ENCODE measurements around the gene NUP210. TPM values are rescaled to one million over a fixed set of nuclear protein-coding genes. Genes with fewer than 3 reads are reported as not detected.
A peak's percentile ranks its signal among the peaks of the same experiment; 100 is the strongest.

Gene NUP210
- total RNA-seq, 2 experiments from 2014 or later: 148 TPM

DNA sequence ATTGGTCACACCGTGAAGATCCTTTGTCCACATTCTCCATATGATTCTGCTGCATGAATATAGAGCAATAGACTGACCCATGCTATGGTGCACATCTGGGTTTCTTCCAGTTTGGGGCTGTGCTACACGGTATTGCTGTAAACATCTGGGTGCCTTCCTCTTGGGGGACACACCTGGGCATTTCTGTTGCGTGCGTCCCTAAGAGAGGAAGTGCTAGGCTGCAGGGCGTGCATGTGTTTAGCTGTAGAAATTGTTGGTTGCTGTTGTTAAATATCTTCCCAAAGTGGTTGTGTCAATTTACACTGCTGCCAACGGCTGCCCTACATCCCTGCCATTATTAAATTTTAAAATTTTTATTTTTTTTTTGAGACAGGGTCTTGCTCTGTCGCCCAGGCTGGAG, 52.4 kb downstream of the NUP210 start:
- Mint-ChIP-seq H3K4me3 (no peak overlapping the region), H3K27ac (no peak overlapping the region), H3K27me3 (ENCODE audit: low read depth) (no peaks in the 10 kb centered on the region), H3K4me1 (ENCODE audit: low read depth) (no peaks in the 10 kb centered on the region), H3K9me3 (no peaks in the 10 kb centered on the region), H3K36me3 (ENCODE audit: low read depth) (peaks cover 52% of the 10 kb centered on the region)
- CTCF ChIA-PET: no interaction called here
- intact Hi-C loops (cut with micrococcal nuclease): no loop called here
- DNase-seq: no peak

DNA sequence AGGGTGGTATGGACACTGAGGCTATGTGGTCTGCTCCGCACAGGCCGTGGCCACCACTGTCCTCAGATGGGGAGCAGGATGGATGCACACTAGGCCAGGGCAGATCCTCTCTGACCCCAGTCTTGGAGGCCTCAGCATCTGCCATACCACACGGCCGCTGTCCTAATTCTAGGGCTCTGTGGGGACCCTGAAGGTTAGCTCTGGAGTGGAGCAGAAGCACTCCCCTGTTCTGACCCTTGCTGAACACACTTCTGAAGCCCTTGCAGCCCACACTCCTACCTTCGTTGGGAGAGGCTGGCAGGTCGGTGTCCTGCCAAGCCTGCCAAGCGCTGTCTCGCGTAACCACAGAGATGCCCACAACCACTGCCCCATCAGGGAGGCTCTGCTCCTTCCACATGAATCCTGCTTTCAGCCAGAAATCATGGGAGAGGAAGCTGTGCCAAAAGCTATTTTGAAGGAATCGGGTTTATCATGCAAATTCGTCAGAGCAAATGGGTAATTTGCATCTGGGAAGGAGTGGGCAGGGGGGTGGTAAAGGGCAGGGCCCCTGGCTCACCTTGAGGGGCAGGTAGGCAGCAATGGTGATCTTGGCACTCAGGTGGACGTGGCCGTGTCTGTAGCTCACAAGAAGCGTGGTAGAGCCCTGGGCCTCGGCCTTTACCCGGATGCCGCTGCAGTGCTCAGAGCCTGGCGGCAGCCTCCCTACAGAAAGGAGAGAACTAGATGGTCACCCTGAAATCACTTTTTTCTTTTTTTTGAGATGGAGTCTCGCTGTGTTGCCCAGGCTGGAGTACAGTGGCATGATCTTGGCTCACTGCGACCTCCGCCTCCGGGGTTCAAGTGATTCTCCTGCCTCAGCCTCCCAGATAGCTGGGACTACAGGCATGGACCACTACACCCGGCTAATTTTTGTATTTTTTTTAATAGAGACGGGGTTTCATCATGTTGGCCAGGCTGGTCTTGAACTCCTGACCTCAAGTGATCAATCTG, 54.4 kb downstream of the NUP210 start:
- no peaks in the 10 kb centered on the region for H3K27me3 Mint-ChIP-seq (ENCODE audit: low read depth)
- intact Hi-C loops (cut with micrococcal nuclease): no loop called here
- H3K4me3 Mint-ChIP-seq: no peak overlapping the region
- no peaks in the 10 kb centered on the region for H3K9me3 Mint-ChIP-seq
- peaks cover 51% of the 10 kb centered on the region for H3K36me3 Mint-ChIP-seq (ENCODE audit: low read depth)
- CTCF ChIA-PET: interaction anchor here (0.6 to 1.1 kb wide), 3 partner anchors 9 to 87 kb away, joined by 3 to 4 read pairs (median 4); no protein-coding TSS in a partner anchor
- no peaks in the 10 kb centered on the region for H3K4me1 Mint-ChIP-seq (ENCODE audit: low read depth)
- no peak overlapping the region for H3K27ac Mint-ChIP-seq
- DNase-seq: no peak

DNA sequence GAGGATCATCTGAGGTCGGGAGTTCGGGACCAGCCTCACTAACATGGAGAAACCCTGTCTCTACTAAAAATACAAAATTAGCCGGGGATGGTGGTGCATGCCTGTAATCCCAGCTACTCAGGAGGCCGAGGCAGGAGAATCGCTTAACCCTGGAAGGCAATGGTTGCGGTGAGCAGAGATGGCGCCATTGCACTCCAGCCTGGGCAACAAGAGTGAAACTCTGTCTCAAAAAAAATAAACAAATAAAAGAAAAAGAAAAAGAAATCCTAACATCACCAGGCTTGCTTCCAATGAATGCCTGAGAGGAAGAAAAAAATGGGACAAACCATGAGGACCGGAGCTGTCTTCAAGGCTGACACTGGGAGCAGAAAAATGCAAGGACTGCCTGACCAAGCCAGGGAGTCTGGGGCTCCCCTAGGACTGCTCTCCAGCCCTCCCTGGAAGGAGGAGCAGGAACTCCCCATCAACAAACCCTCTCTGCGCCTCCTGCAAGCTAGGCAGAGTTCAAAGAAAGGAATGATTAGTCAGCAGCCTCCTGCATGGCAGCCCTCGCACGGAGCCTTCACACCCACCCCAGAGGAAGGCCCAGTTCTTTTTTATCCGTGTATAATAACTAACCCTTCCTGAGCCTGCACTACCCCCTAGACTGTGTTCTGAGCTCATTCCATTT, 55.4 kb downstream of the NUP210 start:
- Mint-ChIP-seq H3K4me1 (ENCODE audit: low read depth) (no peaks in the 10 kb centered on the region), H3K27me3 (ENCODE audit: low read depth) (no peaks in the 10 kb centered on the region), H3K4me3 (no peak overlapping the region), H3K27ac (no peak overlapping the region), H3K9me3 (no peaks in the 10 kb centered on the region), H3K36me3 (ENCODE audit: low read depth) (peaks cover 47% of the 10 kb centered on the region)
- intact Hi-C loops (cut with micrococcal nuclease): no loop called here
- no peak for DNase-seq
- CTCF ChIA-PET: interaction anchor here (0.5 to 1.1 kb wide), 3 partner anchors 19 to 88 kb away, joined by 3 to 4 read pairs (median 3); no protein-coding TSS in a partner anchor

DNA sequence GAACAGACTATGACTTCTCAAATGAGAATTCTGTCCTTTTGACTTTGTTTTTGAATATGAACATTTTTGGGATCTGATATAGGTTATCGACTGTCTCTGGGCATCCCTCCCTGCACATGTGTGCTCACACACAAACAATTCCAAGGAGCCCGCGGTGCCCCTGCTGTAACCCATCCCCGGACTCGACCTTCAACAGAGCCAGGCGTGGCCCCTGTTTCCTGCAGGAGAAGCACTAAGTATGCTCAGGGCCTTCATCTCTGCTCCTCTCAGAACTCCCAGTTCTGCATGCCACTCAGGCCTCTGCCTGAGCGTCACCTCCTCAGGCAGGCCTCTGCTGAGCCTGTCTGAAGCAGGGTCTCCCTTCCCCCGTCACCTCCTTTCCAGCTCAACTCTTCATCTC, 57.6 kb downstream of the NUP210 start:
- intact Hi-C loops (cut with micrococcal nuclease): no loop called here
- Mint-ChIP-seq H3K27me3 (ENCODE audit: low read depth) (no peaks in the 10 kb centered on the region), H3K4me1 (ENCODE audit: low read depth) (no peaks in the 10 kb centered on the region), H3K27ac (no peak overlapping the region), H3K36me3 (ENCODE audit: low read depth) (peaks cover 46% of the 10 kb centered on the region), H3K9me3 (no peaks in the 10 kb centered on the region), H3K4me3 (no peak overlapping the region)
- CTCF ChIA-PET: interaction anchor here (1.0 kb wide), 1 partner anchor 18 kb away, joined by 3 read pairs; no protein-coding TSS in a partner anchor
- DNase-seq: no peak

DNA sequence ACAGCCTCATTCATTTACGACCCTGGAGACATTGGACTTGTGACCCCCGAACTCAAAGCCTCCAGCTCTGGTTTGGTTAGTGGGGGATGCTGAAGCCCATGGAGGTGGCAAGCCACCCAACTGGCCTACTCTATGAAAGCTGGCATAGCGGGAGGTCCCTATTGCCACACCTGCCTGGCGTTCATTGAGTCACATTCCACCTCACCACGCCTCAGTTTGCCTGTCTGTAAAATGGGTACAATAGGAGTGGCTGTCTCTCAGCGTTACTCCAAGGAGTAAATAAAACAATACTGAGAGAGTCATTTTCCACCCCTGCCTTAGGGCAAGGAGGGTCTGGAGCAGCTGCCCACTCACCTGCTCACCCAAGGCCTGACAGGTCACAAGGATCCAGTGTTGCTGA, 60.2 kb downstream of the NUP210 start:
- intact Hi-C loops (cut with micrococcal nuclease): no loop called here
- H3K4me3 Mint-ChIP-seq: no peak overlapping the region
- peaks cover 59% of the 10 kb centered on the region for H3K36me3 Mint-ChIP-seq (ENCODE audit: low read depth)
- H3K9me3 Mint-ChIP-seq: no peaks in the 10 kb centered on the region
- no peaks in the 10 kb centered on the region for H3K4me1 Mint-ChIP-seq (ENCODE audit: low read depth)
- DNase-seq: no peak
- no peak overlapping the region for H3K27ac Mint-ChIP-seq
- no peaks in the 10 kb centered on the region for H3K27me3 Mint-ChIP-seq (ENCODE audit: low read depth)
- CTCF ChIA-PET: interaction anchor here (1.0 kb wide), 1 partner anchor 93 kb away, joined by 4 read pairs; no protein-coding TSS in a partner anchor

- H3K27me3 Mint-ChIP-seq (ENCODE audit: low read depth): no peaks in the 10 kb centered on the region
- H3K36me3 Mint-ChIP-seq (ENCODE audit: low read depth): peaks cover 64% of the 10 kb centered on the region
- H3K9me3 Mint-ChIP-seq: no peaks in the 10 kb centered on the region
- H3K4me3 Mint-ChIP-seq: no peak overlapping the region
- no peak for DNase-seq
- no peak overlapping the region for H3K27ac Mint-ChIP-seq
- H3K4me1 Mint-ChIP-seq (ENCODE audit: low read depth): peaks cover 3% of the 10 kb centered on the region
- CTCF ChIA-PET: interaction anchor here (1.5 kb wide), 1 partner anchor 94 kb away, joined by 6 read pairs; no protein-coding TSS in a partner anchor
- intact Hi-C loops (cut with micrococcal nuclease): no loop called here
Observed at GRCh38 chr3:13358643-13359042, 61.5 kb downstream of the NUP210 start.

GRCh38 chr3:13358051-13358450, 62.1 kb downstream of the NUP210 start:
- no peak for DNase-seq
- Mint-ChIP-seq H3K27ac (no peak overlapping the region), H3K4me3 (no peak overlapping the region), H3K36me3 (ENCODE audit: low read depth) (peaks cover 67% of the 10 kb centered on the region), H3K4me1 (ENCODE audit: low read depth) (peaks cover 9% of the 10 kb centered on the region), H3K9me3 (no peaks in the 10 kb centered on the region), H3K27me3 (ENCODE audit: low read depth) (no peaks in the 10 kb centered on the region)
- intact Hi-C loops (cut with micrococcal nuclease): no loop called here
- CTCF ChIA-PET: interaction anchor here (1.5 kb wide), 1 partner anchor 94 kb away, joined by 6 read pairs; no protein-coding TSS in a partner anchor

GRCh38 chr3:13357074-13357473, 63.0 kb downstream of the NUP210 start:
- peaks cover 19% of the 10 kb centered on the region for H3K4me1 Mint-ChIP-seq (ENCODE audit: low read depth)
- H3K9me3 Mint-ChIP-seq: no peaks in the 10 kb centered on the region
- DNase-seq: no peak
- H3K27ac Mint-ChIP-seq: no peak overlapping the region
- H3K36me3 Mint-ChIP-seq (ENCODE audit: low read depth): peaks cover 69% of the 10 kb centered on the region
- H3K4me3 Mint-ChIP-seq: no peak overlapping the region
- CTCF ChIA-PET: interaction anchor here (1.0 to 1.1 kb wide), 2 partner anchors 9 to 95 kb away, joined by 4 read pairs; no protein-coding TSS in a partner anchor
- no peaks in the 10 kb centered on the region for H3K27me3 Mint-ChIP-seq (ENCODE audit: low read depth)
- intact Hi-C loops (cut with micrococcal nuclease): no loop called here

- H3K4me1 Mint-ChIP-seq (ENCODE audit: low read depth): peaks cover 46% of the 10 kb centered on the region
- H3K27me3 Mint-ChIP-seq (ENCODE audit: low read depth): no peaks in the 10 kb centered on the region
- peaks cover 75% of the 10 kb centered on the region for H3K36me3 Mint-ChIP-seq (ENCODE audit: low read depth)
- H3K4me3 Mint-ChIP-seq: no peak overlapping the region
- intact Hi-C loops (cut with micrococcal nuclease): no loop called here
- CTCF ChIA-PET: interaction anchor here (0.5 to 1.2 kb wide), 4 partner anchors 12 to 777 kb away, joined by 3 to 6 read pairs (median 4); no protein-coding TSS in a partner anchor
- H3K27ac Mint-ChIP-seq: peak overlapping the region; percentile 64
- no peaks in the 10 kb centered on the region for H3K9me3 Mint-ChIP-seq
- DNase-seq: no peak
Observed at GRCh38 chr3:13353936-13354542, 66.1 kb downstream of the NUP210 start.

- Mint-ChIP-seq H3K9me3 (no peaks in the 10 kb centered on the region), H3K4me1 (ENCODE audit: low read depth) (peaks cover 51% of the 10 kb centered on the region), H3K36me3 (ENCODE audit: low read depth) (peaks cover 78% of the 10 kb centered on the region), H3K4me3 (no peak overlapping the region), H3K27ac (peak overlapping the region; percentile 64), H3K27me3 (ENCODE audit: low read depth) (no peaks in the 10 kb centered on the region)
- intact Hi-C loops (cut with micrococcal nuclease): no loop called here
- no peak for DNase-seq
- CTCF ChIA-PET: interaction anchor here (1.2 kb wide), 1 partner anchor 261 kb away, joined by 3 read pairs; no protein-coding TSS in a partner anchor
Observed at GRCh38 chr3:13353506-13353905, 66.6 kb downstream of the NUP210 start.

DNA sequence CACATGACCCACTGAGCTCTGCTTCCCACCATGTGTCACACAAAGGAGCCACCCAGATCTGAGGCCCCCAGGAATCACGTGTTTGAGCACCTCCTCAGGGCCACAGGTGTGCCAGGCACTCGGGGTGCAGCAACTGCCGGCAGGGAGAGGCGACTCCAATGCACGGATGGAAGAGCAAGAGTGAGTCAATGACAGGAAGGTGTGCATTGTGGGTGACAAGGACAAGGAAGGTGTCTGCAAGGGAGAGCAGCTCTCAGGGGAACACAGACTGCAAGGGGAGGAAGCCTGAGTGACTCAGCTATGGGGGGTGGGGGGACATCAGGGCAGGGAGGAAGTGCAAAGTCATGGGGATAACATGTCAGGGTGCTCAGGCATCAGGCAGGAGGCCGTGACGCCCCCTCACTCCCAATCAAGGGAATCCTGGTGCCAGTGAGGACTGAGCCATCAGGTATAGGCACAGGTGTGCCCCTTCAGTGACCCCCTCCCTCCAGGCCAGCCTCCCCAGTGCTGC, 67.4 kb downstream of the NUP210 start:
- no peaks in the 10 kb centered on the region for H3K27me3 Mint-ChIP-seq (ENCODE audit: low read depth)
- intact Hi-C loops (cut with micrococcal nuclease): no loop called here
- CTCF ChIA-PET: interaction anchor here (5.5 kb wide), 1 partner anchor 100 kb away, joined by 48 read pairs; no protein-coding TSS in a partner anchor
- peaks cover 59% of the 10 kb centered on the region for H3K4me1 Mint-ChIP-seq (ENCODE audit: low read depth)
- no peaks in the 10 kb centered on the region for H3K9me3 Mint-ChIP-seq
- H3K27ac Mint-ChIP-seq: peak overlapping the region; percentile 64
- peaks cover 72% of the 10 kb centered on the region for H3K36me3 Mint-ChIP-seq (ENCODE audit: low read depth)
- H3K4me3 Mint-ChIP-seq: no peak overlapping the region
- DNase-seq: peak; percentile 69
